Mammary epithelial cell (primary cell): ENCODE data around the gene NET1.

Experiments
- EZH2 ChIP-seq: IDR thresholded peaks from 2 replicates; pipeline ENCODE4 v1.6.1; 2012; ENCODE audit warnings: low read length, inconsistent platforms, borderline replicate concordance
- TF ChIP-seq, protein P1 (sequence below), 2 donors: IDR thresholded peaks in 1 of 2; conservative IDR thresholded peaks in 1 of 2; 2 replicates each; pipeline ENCODE4 v1.5.1; 2011 to 2012; ENCODE audit warnings: inconsistent platforms in 2 of 2, low read length in 2 of 2, mild to moderate bottlenecking in 2 of 2, control low read depth in 1 of 2, low read depth in 1 of 2; ENCODE audit not compliant: insufficient read depth in 1 of 2; ENCODE audit errors: extremely low read depth in 1 of 2

DNA sequence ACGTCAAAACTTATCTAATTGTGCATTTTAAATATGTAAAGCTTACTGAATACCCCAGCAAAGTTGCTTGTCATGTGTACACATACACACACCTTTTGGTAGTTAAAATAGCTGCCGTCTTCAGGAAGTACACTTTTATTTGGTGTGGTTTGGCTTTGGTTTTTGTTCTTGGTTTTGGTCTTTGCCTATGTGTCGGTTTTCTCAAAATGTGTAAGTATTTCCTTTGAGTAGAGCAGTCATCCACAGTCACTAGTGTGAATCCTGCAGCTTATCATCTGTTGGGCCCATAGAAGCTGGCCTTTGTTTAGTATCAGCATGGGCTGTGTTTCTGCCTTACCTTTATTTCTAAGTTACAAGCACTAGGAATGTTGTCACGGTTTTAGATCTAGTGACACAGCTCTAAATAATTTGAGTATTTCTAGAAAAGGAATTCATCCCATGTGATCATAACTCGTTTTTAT is 35.3 kb downstream of the NET1 start:
- TF ChIP-seq EZH2 = no peak
- TF ChIP-seq, protein P1, sequence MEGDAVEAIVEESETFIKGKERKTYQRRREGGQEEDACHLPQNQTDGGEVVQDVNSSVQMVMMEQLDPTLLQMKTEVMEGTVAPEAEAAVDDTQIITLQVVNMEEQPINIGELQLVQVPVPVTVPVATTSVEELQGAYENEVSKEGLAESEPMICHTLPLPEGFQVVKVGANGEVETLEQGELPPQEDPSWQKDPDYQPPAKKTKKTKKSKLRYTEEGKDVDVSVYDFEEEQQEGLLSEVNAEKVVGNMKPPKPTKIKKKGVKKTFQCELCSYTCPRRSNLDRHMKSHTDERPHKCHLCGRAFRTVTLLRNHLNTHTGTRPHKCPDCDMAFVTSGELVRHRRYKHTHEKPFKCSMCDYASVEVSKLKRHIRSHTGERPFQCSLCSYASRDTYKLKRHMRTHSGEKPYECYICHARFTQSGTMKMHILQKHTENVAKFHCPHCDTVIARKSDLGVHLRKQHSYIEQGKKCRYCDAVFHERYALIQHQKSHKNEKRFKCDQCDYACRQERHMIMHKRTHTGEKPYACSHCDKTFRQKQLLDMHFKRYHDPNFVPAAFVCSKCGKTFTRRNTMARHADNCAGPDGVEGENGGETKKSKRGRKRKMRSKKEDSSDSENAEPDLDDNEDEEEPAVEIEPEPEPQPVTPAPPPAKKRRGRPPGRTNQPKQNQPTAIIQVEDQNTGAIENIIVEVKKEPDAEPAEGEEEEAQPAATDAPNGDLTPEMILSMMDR (conservative IDR thresholded peaks at IDR 0.05 in 1 of 2, IDR thresholded peaks at IDR 0.05 in 1 of 2; ENCODE audit: extremely low read depth in 1 of 2, insufficient read depth in 1 of 2, low read depth in 1 of 2, low read length in 2 of 2) = no peak
